ENCODE measurements around the gene SLC5A2. TPM values are rescaled to one million over a fixed set of nuclear protein-coding genes. Genes with fewer than 3 reads are reported as not detected.

SLC5A2 gene
- polyA plus RNA-seq, 10 donors, result 5.1 to 13.0 (median 7.6) TPM

DNA sequence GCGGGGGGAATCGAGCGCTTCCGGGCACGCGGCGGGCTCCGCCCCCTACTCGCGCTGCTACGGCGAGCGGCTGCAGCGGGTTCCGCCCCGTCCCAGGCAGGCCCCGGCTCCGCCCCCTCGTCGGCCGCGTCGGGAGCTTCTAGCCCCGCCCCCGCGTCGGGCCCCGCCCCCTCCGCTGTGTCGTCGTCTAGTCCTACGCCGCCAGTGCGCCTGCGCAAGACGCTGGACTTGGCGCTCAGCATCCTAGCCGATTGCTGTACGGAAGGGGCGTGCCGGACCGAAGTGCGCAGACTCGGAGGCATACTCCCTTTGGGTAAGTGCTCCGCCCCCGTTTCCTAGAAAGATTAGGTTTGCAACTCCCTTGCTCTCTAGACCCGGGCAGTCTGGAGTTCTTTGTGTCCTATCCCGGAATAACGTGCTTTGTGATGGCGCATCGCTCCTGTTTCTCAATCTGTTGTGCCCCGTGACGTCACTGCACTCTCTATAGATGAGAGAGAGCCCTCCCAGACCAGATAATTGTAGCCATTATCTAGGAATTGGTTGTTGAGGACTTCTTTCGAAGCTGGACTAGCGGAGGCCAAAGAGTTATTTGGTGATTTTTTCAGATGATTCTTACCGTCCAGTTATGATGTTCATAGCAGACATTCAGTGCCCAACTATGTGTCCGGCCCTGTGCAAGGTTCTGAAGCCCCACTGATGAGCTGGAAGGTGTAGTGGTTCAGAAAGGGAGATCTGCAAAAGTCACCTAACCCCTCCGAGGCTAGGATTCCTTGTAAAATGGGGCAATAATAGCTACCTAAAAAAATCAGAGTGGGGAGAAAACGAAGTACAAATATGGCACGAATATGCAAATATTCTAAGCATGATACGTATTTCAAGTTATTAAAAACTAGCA lies 23.0 kb upstream of the SLC5A2 start:
- peak; percentile 100 for DNase-seq

DNA sequence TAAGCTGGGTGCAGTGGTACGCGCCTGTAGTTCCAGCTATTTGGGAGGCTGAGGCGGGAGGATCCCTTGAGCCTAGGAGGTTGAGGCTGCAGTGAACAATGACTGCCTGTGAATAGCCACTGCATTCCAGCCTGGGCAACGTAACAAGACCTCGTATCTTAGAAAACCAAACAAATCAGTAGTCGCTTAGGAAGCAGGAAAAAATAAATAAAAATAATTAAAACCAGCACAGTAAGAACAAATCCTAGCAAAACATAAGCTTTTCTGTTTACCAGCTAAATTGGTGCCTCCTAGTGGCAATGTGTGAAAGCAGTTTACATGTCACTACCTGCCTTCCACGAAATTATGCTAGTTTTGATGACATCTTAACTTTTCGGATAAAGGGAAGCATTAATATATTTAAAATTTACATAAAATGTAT lies 22.3 kb upstream of the SLC5A2 start:
- DNase-seq, result peak in 1 of 3 donors; percentile 65

DNA sequence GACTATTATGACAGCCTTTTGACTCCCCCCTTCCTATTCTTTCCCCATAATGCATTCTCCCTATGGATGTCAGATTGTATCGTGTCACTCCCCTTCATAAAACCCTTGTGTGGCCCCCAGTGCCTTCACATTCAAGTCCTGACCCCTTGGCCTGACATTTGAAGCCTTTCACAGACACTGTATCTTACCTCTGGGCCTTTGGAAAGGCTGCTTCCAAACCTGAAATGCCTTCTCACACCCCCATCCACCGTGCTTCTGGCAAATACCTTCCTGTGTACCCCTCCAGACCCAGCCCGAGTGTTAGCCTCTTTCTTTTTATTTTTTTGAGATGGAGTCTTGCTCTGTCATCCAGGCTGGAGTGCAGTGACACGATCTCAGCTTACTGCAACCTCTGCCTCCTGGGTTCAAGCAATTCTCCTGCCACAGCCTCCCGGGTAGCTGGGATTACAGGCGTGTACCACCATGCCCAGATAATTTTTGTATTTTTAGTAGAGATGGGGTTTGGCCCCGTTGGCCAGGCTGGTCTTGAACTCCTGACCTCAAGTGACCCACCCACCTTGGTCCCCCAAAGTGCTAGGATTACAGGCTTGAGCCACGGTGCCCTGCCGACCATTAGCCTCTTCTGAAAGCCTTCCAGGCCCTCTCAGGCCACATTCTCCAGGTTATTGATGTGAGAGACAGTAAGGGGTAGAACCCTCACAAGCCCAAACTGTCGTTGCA lies 21.6 kb upstream of the SLC5A2 start:
- no peak for DNase-seq

DNA sequence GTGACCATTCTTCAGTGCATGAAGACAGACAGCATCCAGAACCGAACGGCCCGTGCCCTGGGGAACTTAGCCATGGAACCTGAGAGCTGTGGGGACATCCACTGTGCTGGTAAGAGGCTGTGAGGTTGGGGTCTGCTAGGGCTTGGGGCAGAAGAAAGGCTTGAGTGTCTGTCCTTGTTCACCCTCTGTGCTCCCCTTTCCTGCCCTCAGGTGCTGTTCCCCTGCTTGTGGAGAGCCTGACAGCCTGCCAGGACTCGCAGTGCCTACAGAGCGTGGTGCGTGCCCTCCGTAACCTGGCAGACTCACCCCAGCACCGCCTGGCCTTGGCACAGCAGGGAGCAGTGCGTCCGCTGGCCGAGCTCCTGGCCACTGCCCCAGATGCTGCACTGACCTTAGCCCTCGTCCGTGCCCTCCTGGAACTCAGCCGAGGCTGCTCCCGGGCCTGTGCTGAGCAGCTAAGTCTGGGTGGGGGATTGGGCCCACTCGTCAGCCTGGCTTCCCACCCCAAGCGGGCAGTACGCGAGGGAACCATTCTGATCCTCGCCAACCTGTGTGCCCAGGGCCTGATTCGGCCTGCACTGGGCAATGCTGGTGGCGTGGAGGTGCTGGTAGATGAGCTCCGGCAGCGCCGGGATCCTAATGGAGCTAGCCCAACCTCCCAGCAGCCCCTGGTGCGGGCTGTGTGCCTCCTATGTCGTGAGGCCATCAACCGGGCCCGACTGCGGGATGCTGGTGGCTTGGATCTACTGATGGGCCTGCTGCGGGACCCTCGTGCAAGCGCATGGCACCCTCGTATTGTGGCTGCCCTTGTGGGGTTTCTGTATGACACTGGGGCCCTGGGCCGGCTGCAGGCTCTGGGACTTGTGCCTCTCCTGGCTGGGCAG lies 20.8 kb upstream of the SLC5A2 start:
- no peak for DNase-seq

DNA sequence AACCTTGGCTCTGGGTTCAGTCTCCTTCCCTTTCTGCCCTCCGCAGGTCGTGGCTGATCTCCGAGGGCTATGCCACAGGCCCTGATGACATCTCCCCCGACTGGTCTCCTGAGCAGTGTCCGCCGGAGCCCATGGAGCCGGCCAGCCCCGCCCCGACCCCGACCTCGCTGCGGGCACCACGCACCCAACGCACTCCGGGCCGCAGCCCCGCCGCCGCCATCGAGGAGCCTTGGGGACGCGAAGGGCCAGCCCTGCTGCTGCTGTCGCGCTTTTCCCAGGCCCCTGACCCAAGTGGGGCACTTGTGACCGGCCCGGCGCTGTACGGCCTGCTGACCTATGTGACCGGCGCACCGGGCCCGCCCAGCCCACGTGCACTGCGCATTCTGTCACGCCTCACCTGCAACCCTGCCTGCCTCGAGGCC lies 18.6 kb upstream of the SLC5A2 start:
- DNase-seq, result no peak

DNA sequence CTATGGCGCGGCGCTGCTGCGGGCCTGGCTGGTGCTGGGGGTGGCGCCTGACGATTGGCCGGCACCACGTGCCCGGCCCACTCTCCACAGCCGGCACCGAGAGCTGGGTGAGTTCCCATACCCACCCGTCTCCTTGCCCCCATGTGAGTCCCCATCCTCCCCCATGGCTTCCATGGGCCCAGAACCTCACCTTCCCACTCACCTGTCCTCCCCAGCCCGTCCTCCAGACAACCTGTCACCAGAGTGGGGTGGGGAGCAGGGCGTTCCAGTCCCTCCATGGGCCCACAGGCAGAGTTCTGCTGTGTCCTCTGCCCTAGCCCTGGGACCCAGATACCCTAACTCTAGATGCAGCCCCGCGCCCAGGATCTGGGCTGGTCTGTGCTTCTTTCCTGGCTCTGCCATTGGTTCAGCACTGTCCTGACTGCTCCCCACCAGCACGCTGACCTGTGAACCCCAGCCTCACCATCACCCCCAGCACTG lies 18.1 kb upstream of the SLC5A2 start:
- DNase-seq, result no peak

DNA sequence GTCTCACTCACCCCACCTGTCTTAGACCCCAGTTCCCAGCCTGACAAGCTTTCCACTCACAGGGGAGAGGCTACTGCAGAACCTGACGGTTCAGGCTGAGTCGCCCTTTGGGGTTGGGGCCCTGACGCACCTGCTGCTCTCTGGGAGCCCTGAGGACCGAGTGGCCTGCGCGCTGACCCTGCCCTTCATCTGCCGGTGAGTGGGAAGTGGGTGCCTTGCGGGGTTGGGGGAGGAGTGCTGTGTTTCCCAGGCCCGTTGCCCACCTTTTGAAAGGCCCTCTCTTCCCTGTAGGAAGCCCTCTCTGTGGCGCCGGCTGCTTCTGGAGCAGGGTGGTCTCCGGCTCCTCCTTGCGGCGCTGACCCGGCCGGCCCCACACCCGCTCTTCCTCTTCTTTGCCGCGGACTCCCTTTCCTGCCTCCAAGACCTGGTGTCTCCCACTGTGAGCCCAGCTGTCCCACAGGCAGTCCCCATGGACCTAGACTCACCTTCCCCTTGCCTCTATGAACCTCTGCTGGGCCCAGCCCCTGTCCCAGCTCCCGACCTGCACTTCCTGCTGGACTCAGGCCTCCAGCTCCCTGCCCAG lies 17.0 kb upstream of the SLC5A2 start:
- DNase-seq, result no peak

DNA sequence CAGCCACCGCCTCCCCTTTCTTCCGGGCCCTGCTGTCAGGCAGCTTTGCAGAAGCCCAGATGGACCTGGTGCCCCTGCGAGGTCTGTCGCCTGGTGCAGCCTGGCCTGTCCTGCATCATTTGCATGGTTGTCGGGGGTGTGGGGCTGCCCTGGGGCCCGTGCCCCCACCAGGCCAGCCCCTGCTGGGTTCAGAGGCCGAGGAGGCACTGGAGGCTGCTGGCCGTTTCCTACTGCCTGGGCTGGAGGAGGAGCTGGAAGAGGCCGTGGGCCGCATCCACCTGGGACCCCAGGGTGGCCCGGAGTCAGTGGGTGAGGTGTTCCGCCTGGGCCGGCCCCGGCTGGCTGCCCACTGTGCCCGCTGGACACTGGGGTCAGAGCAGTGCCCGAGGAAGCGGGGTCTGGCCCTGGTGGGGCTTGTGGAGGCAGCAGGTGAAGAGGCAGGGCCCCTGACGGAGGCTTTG lies 16.5 kb upstream of the SLC5A2 start:
- DNase-seq, result no peak

DNA sequence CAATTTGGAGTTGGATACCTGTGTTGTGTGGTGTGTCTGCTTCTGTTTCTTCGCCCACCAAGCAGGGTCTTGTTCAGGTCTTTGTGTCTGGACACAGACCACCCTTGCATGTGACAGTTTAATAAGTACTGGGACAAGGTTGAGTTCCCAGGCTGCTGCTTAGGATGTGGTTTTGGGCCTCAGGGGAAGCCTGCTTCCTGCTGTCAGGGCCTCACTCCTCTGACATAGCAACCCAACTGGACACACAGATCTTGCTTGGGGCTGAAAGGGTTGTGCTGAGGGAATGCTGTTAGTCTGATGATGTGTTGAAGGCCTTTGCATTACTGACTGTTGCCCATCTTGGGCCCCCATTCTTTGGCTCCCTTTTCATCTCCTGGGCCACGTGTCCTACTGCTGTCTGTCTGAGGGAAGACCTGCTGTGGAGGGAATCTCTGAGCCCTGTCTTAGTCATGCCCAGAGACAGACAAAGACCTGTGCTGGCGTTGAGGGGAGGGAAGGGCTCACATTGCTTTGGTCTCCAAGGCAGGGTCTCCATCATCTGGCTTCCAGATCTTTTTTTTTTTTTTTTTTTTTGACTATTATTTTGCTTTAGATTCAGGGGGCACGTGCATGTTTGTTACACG lies 15.7 kb upstream of the SLC5A2 start:
- DNase-seq, result no peak

DNA sequence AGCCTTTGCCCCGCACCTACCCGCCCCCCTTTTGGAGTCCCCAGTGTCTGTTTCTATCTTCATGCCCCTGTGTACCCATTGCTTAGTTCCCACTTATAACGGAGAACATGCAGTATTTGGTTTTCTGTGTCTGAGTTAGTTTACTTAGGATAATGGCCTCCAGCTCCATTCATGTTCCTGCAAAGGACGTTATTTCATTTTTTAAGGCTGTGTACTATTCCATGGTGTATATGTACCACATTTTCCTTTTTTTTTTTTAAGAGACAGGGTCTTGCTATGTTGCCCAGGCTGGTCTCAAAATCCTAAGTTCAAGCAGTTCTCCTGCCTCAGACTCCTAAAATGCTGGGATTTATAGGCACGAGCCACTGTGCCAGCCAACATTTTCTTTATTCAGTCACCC lies 15.1 kb upstream of the SLC5A2 start:
- DNase-seq, result no peak

DNA sequence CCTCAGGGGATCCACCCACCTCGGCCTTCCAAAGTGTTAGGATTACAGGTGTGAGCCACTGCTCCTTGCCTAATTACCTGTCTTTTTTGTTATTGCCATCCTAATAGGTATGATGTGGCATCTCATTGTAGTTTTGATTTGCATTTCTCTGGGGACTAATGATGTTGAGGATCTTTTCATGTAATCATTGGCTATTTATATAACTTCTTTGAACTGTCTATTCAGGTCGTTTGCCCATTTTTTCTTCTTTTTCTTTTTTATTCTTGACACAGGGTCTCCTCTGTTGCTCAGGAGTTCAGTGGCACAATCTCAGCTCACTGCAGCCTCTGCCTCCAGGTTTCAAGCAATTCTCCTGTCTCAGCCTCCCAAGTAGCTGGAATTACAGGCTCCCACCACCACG lies 12.3 kb upstream of the SLC5A2 start:
- DNase-seq, result no peak

DNA sequence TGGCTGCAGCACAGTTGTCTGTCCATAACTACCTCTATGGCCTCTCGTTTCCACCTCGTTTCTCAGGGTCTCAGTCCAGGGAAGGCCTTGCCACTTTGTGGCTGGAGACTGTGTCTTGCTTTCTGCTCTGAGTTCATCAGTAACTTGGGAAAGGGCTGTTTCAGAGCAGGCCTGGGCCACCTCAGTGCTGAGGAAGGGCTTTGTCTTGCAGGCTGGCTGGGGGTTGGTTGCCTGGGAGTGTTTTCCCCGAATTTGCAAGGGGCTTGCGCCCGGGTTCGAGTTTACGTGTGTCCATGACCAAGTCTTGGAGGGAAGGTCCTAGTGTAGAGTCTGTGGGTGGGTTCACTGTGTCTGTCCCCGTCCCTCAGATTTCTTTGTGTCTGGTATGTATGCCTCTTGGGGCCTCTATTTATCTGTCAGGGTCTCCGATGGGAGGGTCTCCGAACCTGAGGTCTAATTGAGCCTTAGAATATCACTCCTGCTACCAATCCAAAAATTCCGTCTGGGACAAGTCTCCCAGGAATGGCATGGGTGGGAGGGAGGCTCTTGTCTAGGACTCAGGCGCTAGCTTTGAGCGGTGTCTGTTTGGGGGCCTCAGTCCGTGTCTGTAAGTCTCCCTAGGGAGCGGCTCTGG lies 11.6 kb upstream of the SLC5A2 start:
- DNase-seq, result no peak

DNA sequence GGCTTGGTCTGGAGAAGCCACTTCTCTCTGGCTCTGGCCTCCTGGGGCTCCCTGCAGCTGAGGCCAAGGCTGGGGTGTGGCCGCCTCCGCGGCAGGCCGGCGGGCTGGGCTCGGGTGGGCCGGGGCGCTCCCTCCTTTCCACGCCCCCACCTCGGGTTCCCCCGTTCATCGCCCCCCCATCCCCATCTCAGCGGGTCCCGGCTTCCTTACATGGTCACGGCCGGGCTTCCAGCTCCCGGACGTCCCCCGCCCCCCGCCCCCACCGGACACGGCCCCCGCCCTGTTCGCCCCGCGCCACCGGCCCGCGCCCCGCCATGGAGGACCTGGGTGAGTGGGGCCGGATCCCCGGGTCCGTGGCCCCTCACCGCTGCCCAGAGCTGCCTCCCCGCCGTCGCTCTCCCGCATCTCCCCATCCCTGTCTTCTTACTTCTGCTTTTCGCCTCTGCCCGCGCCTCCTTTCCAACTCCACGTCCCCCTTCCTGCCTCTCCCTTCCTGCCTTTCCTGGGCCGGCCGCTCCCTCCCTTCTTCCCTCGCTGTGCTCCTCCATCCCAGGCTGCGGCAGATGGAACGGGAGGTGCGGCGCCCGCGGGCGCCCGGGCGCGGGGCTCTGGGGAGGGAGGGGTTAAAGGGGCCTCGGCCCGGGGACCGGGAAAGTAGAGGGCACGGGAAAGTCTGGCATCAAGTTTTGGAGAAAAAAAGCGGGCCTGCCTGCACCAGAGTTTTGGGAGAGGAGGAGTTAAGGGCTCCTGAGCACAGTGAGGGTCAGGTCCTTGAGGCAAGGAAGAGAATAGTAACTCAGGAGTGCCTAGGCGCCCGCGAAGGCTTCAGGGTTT lies 10.8 kb upstream of the SLC5A2 start, which contains the start of gene TGFB1I1:
TGFB1I1 (plus strand) TSS at position 278 of the 834 bp plus-strand sequence; CDS start at position 315, 37 bp downstream.
- peak; percentile 81 to 91 (median 83) for DNase-seq

DNA sequence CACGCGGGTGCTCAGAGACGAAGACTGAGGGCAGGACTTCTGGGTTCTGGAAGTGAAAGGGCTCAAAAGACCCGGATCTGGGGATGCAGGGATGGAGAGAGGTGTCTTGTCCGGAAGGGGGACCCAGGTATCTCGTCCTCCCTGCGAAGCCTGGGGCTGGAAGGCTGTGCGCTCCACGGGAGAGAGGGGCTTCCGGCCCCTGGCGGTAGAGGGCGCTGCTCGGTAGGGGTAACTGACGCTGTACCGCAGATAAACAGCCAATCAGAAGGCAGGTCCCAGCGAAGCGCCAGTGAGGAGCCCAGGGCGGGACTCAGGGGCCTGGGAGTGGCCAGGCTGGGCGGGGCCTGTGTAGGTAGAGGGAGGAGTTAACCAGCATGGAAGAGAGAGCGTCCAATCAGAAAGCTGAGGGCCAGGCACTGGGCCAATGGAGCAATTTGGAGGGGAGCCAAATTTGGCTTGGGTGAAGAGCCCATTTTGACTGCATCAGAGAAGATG lies 10.2 kb upstream of the SLC5A2 start:
- peak; percentile 83 to 92 (median 91) for DNase-seq

DNA sequence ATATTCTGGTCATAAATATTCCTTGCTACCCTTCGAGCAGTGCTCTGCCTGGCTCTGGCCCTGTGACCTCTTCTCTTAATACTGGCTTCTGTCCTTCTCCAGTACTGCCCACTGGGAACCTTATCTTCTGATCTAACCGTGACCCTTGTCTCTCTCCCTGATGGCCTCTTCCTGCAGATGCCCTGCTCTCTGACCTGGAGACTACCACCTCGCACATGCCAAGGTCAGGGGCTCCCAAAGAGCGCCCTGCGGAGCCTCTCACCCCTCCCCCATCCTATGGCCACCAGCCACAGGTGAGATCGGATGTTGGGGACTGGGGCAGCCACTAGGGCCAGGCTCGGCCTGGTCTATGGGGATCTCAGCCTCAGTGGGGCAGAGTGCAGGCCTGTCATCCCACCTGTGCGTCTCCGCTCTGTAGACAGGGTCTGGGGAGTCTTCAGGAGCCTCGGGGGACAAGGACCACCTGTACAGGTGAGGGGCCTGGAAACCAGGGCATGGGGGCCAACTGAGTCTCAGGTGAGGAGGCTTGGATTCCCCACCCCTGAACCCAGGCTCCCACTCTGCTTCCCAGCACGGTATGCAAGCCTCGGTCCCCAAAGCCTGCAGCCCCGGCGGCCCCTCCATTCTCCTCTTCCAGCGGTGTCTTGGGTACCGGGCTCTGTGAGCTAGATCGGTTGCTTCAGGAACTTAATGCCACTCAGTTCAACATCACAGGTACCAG lies 9.5 kb upstream of the SLC5A2 start:
- no peak for DNase-seq

DNA sequence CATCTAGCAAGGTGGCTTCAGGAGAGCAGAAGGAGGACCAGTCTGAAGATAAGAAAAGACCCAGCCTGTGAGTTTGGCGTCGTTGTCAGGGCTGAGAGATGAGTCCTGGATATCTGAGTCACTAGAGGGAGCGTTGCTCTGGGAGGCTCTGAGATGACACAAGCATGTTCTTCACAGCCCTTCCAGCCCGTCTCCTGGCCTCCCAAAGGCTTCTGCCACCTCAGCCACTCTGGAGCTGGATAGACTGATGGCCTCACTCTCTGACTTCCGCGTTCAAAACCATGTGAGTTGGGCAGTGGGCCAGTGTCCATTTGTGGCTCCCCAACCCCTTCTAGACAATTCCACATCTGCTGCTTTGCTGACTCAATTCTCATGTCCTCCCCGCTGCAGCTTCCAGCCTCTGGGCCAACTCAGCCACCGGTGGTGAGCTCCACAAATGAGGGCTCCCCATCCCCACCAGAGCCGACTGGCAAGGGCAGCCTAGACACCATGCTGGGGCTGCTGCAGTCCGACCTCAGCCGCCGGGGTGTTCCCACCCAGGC lies 8.7 kb upstream of the SLC5A2 start:
- no peak for DNase-seq

DNA sequence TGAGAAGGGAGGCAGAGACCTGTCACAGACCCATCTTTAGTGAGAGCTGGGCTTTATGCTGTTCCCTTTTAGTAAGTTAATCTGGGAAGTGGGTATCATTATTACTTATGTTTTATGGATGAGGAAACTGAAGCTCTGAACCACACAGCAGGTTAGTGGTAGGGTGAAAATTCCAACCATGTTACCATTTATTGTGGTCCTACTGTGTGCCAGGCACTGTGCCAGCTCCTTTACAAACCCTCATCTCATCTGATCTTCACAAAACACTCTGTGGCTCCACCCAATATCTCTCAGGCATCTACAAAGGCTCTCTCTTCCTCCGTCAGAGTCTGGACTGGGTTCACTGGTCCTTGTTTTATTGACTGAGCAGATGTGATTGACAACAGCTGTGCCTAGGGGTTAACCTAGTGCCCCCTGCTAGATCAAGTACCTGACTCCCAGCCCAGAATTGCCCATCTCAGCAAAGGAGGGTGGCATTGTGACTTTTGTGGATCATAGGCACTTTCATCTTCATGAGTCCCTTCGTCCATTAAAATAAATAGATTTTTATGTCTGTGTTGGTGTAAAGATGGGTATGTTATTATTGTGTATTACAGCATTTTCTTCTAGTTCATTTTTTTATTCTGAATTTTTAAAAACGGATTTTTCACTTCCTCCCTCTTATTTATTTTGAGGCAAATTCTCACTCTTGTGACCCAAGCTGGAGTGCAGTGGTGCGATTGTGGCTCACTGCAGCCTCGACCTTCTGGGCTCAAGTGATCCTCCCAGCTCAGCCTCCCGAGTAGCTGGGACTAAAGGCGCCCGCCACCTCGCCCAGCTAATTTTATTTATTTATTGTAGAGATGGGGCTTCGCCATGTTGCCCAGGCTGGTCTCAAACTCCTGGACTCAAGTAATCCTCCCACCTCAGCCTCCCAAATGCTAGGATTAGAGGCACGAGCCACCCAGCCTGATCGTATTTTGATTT lies 7.9 kb upstream of the SLC5A2 start:
- DNase-seq, result no peak
